GM12878 (cell line): ENCODE measurements around the gene RASAL1. TPM values are rescaled to one million over a fixed set of nuclear protein-coding genes. Genes with fewer than 3 reads are reported as not detected.

Experiments
- ATAC-seq: fragments of 200-7000 bp; cut with Tn5 transposase; 3 replicates; pipeline ENCODE4 v1.9.1; 2020; ENCODE audit warnings: mild to moderate bottlenecking, moderate library complexity
- BruUV-seq: library from RNA; stranded (reverse); fragments of 400-500 nt; replicated peaks from 2 replicates; lab custom pipeline; 2021; lab: Mats Ljungman, UMichigan
- CTCF ChIA-PET: fragments of 300-600 bp; sonication (Branson Sonifier 250); formaldehyde crosslinking; extraction: SDS; loops from one replicate; lab custom pipeline; 2021; ENCODE audit warnings: inconsistent platforms; lab: Yijun Ruan, JAX
- POLR2A ChIA-PET: fragments of 350-600 bp; formaldehyde crosslinking; extraction: SDS; loops from one replicate; lab custom pipeline; 2021; ENCODE audit warnings: inconsistent platforms; lab: Charles Lee
- RAD21 ChIA-PET: fragments of 300-600 bp; sonication (Branson Sonifier 250); formaldehyde crosslinking; loops from one replicate; lab custom pipeline; 2023; ENCODE audit warnings: antibody characterized with exemption; ENCODE audit not compliant: unreplicated experiment; lab: Charles Lee
- SMC1A ChIA-PET: fragments of 300-600 bp; sonication (Branson Sonifier 250); formaldehyde crosslinking; loops from one replicate; lab custom pipeline; 2023; ENCODE audit not compliant: unreplicated experiment, uncharacterized antibody; lab: Charles Lee
- DNase-seq: peaks from one replicate; pipeline ENCODE4 v3.0.0-alpha.2; 2011; ENCODE audit warnings: low read depth, low spot score
- FAIRE-seq: peaks from 3 replicates; lab custom pipeline; 2011; peaks lifted over from hg19 to GRCh38; lab: Jason Lieb, UNC
- H2AFZ ChIP-seq: 2 replicates; pipeline ENCODE4 v1.6.0; 2011; ENCODE audit warnings: low read depth, low read length, control low read depth; ENCODE audit not compliant: control insufficient read depth
- H3K27ac ChIP-seq: 2 replicates; pipeline ENCODE4 v1.5.1; 2011; ENCODE audit warnings: control low read depth; ENCODE audit not compliant: control insufficient read depth, insufficient read depth
- H3K27me3 ChIP-seq, 2 experiments: replicated peaks in 1 of 2; 2 replicates each; pipeline versions ENCODE4 v1.6.0 to v1.6.1; 2011; ENCODE audit warnings: low read length in 1 of 2; ENCODE audit not compliant: control insufficient read depth in 2 of 2, insufficient read depth in 2 of 2
- H3K36me3 ChIP-seq, 2 experiments: 2 replicates each; pipeline ENCODE4 v1.5.1; 2011; ENCODE audit warnings: low read length in 1 of 2; ENCODE audit not compliant: control insufficient read depth in 2 of 2, insufficient read depth in 2 of 2
- H3K4me1 ChIP-seq: 2 replicates; pipeline ENCODE4 v1.6.1; 2011; ENCODE audit warnings: mild to moderate bottlenecking, low read length, moderate library complexity, mixed read lengths; ENCODE audit not compliant: control insufficient read depth, insufficient read depth
- H3K4me2 ChIP-seq: 2 replicates; pipeline ENCODE4 v1.6.0; 2011; ENCODE audit warnings: control low read depth; ENCODE audit not compliant: control insufficient read depth, insufficient read depth
- H3K4me3 ChIP-seq: fragments of 200-600 bp; sonication (generic); 2 replicates; pipeline ENCODE4 v1.5.1; 2016
- H3K79me2 ChIP-seq: 2 replicates; pipeline ENCODE4 v1.6.0; 2011; ENCODE audit warnings: low read length; ENCODE audit not compliant: control insufficient read depth, insufficient read depth
- H3K9ac ChIP-seq: 2 replicates; pipeline ENCODE4 v1.8.0; 2011; ENCODE audit warnings: low read length, control low read depth, mixed read lengths; ENCODE audit not compliant: control insufficient read depth, insufficient read depth
- H3K9me3 ChIP-seq: replicated peaks from 3 replicates; pipeline ENCODE4 v1.5.1; 2011; ENCODE audit warnings: mild to moderate bottlenecking, low read length; ENCODE audit not compliant: control insufficient read depth, insufficient read depth
- H4K20me1 ChIP-seq: 2 replicates; pipeline ENCODE4 v1.6.0; 2011; ENCODE audit not compliant: control insufficient read depth, insufficient read depth
- ASH2L ChIP-seq: fragments of 300-600, 200-600 bp; sonication (generic); IDR thresholded peaks from 2 replicates; pipeline ENCODE4 v1.6.1; 2017; ENCODE audit warnings: low read depth, mild to moderate bottlenecking, borderline replicate concordance
- HCFC1 ChIP-seq: fragments of 150-350 bp; IDR thresholded peaks from 2 replicates; pipeline ENCODE4 v1.6.1; 2014; ENCODE audit warnings: low read length
- HDAC6 ChIP-seq: fragments of 200-600 bp; sonication (generic); IDR thresholded peaks from one replicate; pipeline ENCODE4 v1.8.0; 2017; ENCODE audit warnings: antibody characterized with exemption; ENCODE audit not compliant: unreplicated experiment
- MEF2B ChIP-seq: fragments of 450-650 bp; IDR thresholded peaks from 2 replicates; pipeline ENCODE4 v1.6.1; 2018; ENCODE audit warnings: mild to moderate bottlenecking, moderate library complexity; ENCODE audit not compliant: partially characterized antibody, poor library complexity, severe bottlenecking
- MYC ChIP-seq: IDR thresholded peaks from 2 replicates; pipeline ENCODE4 v1.6.1; 2011; ENCODE audit warnings: mild to moderate bottlenecking, low read length, moderate library complexity, inconsistent platforms; ENCODE audit not compliant: insufficient read depth, insufficient replicate concordance, insufficient read length, severe bottlenecking
- PAX5 ChIP-seq: IDR thresholded peaks from 2 replicates; pipeline ENCODE4 v1.6.1; 2011; ENCODE audit warnings: low read depth, low read length, borderline replicate concordance
- PAX8 ChIP-seq: fragments of 450-650 bp; IDR thresholded peaks from 2 replicates; pipeline ENCODE4 v1.6.1; 2017; ENCODE audit warnings: mild to moderate bottlenecking, moderate library complexity
- RAD51 ChIP-seq: fragments of 450-650 bp; IDR thresholded peaks from 2 replicates; pipeline ENCODE4 v1.6.1; 2016; ENCODE audit warnings: moderate library complexity, mild to moderate bottlenecking, inconsistent platforms
- RELA ChIP-seq: fragments of 450-650 bp; IDR thresholded peaks from 2 replicates; pipeline ENCODE4 v1.8.0; 2014; ENCODE audit warnings: borderline replicate concordance; ENCODE audit not compliant: partially characterized antibody
- SREBF1 ChIP-seq: IDR thresholded peaks from 2 replicates; pipeline ENCODE4 v1.6.1; 2012; ENCODE audit warnings: mild to moderate bottlenecking, low read length
- SUZ12 ChIP-seq: fragments of 200-600 bp; sonication (generic); IDR thresholded peaks from one replicate; pipeline ENCODE4 v1.6.1; 2018; ENCODE audit warnings: antibody characterized with exemption, mild to moderate bottlenecking; ENCODE audit not compliant: unreplicated experiment
- ZZZ3 ChIP-seq: IDR thresholded peaks from 2 replicates; pipeline ENCODE4 v1.6.1; 2011; ENCODE audit warnings: low read depth; ENCODE audit not compliant: control insufficient read depth, insufficient read length
- WGBS: methylation state at CpG from one replicate; pipeline ENCODE4 v1.1.6; 2016; ENCODE audit warnings: low lambda C conversion rate; ENCODE audit not compliant: insufficient replicate concordance, insufficient coverage; ENCODE audit errors: missing lambda C conversion rate; 5-methylcytosine and 5-hydroxymethylcytosine counted together
- in situ Hi-C: fragments of 300-500 bp; cut with MboI; formaldehyde crosslinking; loops from 9 replicates; pipeline ENCODE4 v1.14.3; 2018; ENCODE audit warnings: mixed read lengths
- intact Hi-C: fragments of 100-400 bp; cut with micrococcal nuclease; formaldehyde crosslinking; loops from one replicate; pipeline ENCODE4 v1.14.2; 2022; ENCODE audit not compliant: unreplicated experiment
- polyA plus RNA-seq, 11 experiments: library from polyadenylated mRNA; depleted of rRNA in 4 of 11; unstranded in 6 of 11; stranded (reverse) in 5 of 11; fragments of >200 nt; fragmentation: Nextera tagmentation in 4 of 11; fragmentation: Illumina TruSeq in 1 of 11; extraction: Ambion mirVana in 4 of 11; extraction: Trizol in 1 of 11; gene quantifications; 1 replicate in 1 of 11; 2 replicates in 10 of 11; pipeline versions ENCODE4 v1.2.1 to v1.2.3, GENCODE V29; 2011 to 2016; ENCODE audit warnings: inconsistent platforms in 2 of 11, missing spikeins in 2 of 11, low read depth in 1 of 11
- total RNA-seq, 4 experiments: library from RNA; depleted of rRNA in 3 of 4; stranded (reverse); fragments of >200 nt in 3 of 4; fragmentation: Illumina TruSeq in 1 of 4; extraction: Trizol in 1 of 4; gene quantifications; 2 replicates each; pipeline versions ENCODE4 v1.2.1 to v1.2.3, GENCODE V29; 2013 to 2021
- TF ChIP-seq, protein P1 (sequence below): IDR thresholded peaks from 2 replicates; pipeline ENCODE4 v1.6.1; 2011; ENCODE audit warnings: borderline replicate concordance, low read depth, mild to moderate bottlenecking, moderate library complexity, mixed read lengths, low read length; ENCODE audit not compliant: insufficient read depth; ENCODE audit errors: extremely low read length
- TF ChIP-seq, protein P2 (sequence below): fragments of 450-650 bp; formaldehyde crosslinking; IDR thresholded peaks from 2 replicates; pipeline ENCODE4 v1.4.0; 2022; ENCODE audit warnings: mild to moderate bottlenecking, moderate library complexity
- TF ChIP-seq, protein P3 (sequence below): IDR thresholded peaks from 2 replicates; pipeline ENCODE4 v1.6.1; 2012; ENCODE audit warnings: low read depth, low read length, improper control_type of control experiment
- TF ChIP-seq, protein P4 (sequence below): IDR thresholded peaks from 2 replicates; pipeline ENCODE4 v1.6.1; 2012; ENCODE audit warnings: low read depth, low read length, improper control_type of control experiment
- TF ChIP-seq, protein P5 (sequence below): IDR thresholded peaks from 2 replicates; pipeline ENCODE4 v1.6.1; 2011; ENCODE audit warnings: low read depth, low read length, improper control_type of control experiment, borderline replicate concordance

Gene RASAL1
- total and polyA plus RNA-seq, 10 of the 15 experiments (the other 5 are each of a cell fraction or from before 2014, with no cell fraction given): 0.12 to 1.0 (median 0.52) TPM; not detected in 6

DNA sequence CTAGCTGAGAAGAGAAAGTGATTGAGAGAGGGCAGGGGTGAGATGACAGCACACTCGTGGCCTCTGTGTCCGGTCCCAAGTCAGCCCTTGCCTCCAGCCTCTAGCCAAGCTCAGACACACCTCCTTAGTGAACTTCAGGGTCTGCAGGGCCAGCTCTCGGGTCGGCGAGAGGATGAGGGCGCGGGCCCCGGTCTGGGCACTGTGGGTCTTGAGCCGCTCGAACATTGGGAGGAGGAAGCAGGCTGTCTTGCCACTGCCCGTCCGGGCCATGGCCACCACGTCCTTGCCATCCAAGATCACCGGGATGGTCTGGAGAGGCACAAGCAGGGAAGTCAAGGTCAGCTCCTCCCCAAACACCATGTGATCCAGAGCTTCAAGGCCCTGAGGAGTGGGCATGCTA, 43.5 kb upstream of the RASAL1 start:
- H2AFZ ChIP-seq: no peak overlapping the region
- WGBS: 97% methylated on average over 14 of the region's 14 CpGs
- ATAC-seq (no peak), FAIRE-seq (no peak), DNase-seq (no peak)
- H3K9ac ChIP-seq: no peak overlapping the region
- peaks cover 32 to 38% of the 10 kb centered on the region in 2 experiments for H3K36me3 ChIP-seq
- no peaks in the 10 kb centered on the region for H3K27me3 ChIP-seq
- in situ Hi-C loops (loop anchor here (5.0 kb wide), 1 partner anchor 132 kb away; no protein-coding TSS in a partner anchor), intact Hi-C loops (no loop called here)
- no peak overlapping the region for H3K4me3 ChIP-seq
- peaks cover 4% of the 10 kb centered on the region for H3K4me1 ChIP-seq
- H3K9me3 ChIP-seq: peaks cover 3% of the 10 kb centered on the region; the same call in 1 of the 3 replicates
- ChIA-PET RAD21 (no interaction called here), POLR2A (no interaction called here), SMC1A (interaction anchor here (1.2 kb wide), 1 partner anchor 131 kb away, joined by 3 read pairs; no protein-coding TSS in a partner anchor), CTCF (interaction anchor here (2.2 to 10.5 kb wide), 2 partner anchors 80 to 130 kb away, joined by 8 to 92 read pairs; no protein-coding TSS in a partner anchor)
- H3K27ac ChIP-seq: no peak overlapping the region
- no peak for TF ChIP-seq HCFC1
- no peak for TF ChIP-seq SUZ12
- no peak for TF ChIP-seq PAX8
- TF ChIP-seq, protein P1, sequence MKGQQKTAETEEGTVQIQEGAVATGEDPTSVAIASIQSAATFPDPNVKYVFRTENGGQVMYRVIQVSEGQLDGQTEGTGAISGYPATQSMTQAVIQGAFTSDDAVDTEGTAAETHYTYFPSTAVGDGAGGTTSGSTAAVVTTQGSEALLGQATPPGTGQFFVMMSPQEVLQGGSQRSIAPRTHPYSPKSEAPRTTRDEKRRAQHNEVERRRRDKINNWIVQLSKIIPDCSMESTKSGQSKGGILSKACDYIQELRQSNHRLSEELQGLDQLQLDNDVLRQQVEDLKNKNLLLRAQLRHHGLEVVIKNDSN: no peak
- TF ChIP-seq RELA: no peak
- TF ChIP-seq, protein P2, sequence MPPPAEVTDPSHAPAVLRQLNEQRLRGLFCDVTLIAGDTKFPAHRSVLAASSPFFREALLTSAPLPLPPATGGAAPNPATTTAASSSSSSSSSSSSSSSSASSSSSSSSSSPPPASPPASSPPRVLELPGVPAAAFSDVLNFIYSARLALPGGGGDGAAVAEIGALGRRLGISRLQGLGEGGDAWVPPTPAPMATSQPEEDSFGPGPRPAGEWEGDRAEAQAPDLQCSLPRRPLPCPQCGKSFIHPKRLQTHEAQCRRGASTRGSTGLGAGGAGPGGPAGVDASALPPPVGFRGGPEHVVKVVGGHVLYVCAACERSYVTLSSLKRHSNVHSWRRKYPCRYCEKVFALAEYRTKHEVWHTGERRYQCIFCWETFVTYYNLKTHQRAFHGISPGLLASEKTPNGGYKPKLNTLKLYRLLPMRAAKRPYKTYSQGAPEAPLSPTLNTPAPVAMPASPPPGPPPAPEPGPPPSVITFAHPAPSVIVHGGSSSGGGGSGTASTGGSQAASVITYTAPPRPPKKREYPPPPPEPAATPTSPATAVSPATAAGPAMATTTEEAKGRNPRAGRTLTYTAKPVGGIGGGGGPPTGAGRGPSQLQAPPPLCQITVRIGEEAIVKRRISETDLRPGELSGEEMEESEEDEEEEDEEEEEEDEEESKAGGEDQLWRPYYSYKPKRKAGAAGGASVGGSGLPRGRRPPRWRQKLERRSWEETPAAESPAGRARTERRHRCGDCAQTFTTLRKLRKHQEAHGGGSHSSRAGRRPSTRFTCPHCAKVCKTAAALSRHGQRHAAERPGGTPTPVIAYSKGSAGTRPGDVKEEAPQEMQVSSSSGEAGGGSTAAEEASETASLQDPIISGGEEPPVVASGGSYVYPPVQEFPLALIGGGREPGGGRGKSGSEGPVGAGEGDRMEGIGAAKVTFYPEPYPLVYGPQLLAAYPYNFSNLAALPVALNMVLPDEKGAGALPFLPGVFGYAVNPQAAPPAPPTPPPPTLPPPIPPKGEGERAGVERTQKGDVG (CRISPR knock-in tag): no peak
- TF ChIP-seq MYC: no peak
- no peak for TF ChIP-seq MEF2B
- TF ChIP-seq, protein P3, sequence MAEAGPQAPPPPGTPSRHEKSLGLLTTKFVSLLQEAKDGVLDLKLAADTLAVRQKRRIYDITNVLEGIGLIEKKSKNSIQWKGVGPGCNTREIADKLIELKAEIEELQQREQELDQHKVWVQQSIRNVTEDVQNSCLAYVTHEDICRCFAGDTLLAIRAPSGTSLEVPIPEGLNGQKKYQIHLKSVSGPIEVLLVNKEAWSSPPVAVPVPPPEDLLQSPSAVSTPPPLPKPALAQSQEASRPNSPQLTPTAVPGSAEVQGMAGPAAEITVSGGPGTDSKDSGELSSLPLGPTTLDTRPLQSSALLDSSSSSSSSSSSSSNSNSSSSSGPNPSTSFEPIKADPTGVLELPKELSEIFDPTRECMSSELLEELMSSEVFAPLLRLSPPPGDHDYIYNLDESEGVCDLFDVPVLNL: no peak
- TF ChIP-seq, protein P4, sequence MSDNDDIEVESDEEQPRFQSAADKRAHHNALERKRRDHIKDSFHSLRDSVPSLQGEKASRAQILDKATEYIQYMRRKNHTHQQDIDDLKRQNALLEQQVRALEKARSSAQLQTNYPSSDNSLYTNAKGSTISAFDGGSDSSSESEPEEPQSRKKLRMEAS: no peak
- TF ChIP-seq ASH2L: no peak
- no peak for TF ChIP-seq PAX5
- no peak for TF ChIP-seq HDAC6
- no peak for TF ChIP-seq ZZZ3
- TF ChIP-seq RAD51: no peak
- TF ChIP-seq, protein P5, sequence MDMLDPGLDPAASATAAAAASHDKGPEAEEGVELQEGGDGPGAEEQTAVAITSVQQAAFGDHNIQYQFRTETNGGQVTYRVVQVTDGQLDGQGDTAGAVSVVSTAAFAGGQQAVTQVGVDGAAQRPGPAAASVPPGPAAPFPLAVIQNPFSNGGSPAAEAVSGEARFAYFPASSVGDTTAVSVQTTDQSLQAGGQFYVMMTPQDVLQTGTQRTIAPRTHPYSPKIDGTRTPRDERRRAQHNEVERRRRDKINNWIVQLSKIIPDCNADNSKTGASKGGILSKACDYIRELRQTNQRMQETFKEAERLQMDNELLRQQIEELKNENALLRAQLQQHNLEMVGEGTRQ: no peak
- TF ChIP-seq SREBF1: no peak
- no TSS peak for BruUV-seq
- H4K20me1 ChIP-seq: no peaks in the 10 kb centered on the region; the same call in 1 of the 2 replicates
- H3K79me2 ChIP-seq: peaks cover 21% of the 10 kb centered on the region
- no peak overlapping the region for H3K4me2 ChIP-seq
